Sigmoid colon (tissue), 4 donors: ENCODE data around the gene THBS2.

Source experiments
- EP300 ChIP-seq, 4 donors: sonication (generic); formaldehyde crosslinking; IDR thresholded peaks; one replicate each; pipeline ENCODE4 v1.6.1; 2017; ENCODE audit warnings: antibody characterized with exemption in 4 of 4
- TF ChIP-seq, protein P1 (sequence below), 4 experiments: fragments of 450-650 bp in 3 of 4; fragments of 200-600 bp in 1 of 4; IDR thresholded peaks; one replicate each; pipeline ENCODE4 v1.5.1; 2016 to 2019; ENCODE audit warnings: antibody characterized with exemption in 4 of 4, mild to moderate bottlenecking in 3 of 4, moderate library complexity in 2 of 4

DNA sequence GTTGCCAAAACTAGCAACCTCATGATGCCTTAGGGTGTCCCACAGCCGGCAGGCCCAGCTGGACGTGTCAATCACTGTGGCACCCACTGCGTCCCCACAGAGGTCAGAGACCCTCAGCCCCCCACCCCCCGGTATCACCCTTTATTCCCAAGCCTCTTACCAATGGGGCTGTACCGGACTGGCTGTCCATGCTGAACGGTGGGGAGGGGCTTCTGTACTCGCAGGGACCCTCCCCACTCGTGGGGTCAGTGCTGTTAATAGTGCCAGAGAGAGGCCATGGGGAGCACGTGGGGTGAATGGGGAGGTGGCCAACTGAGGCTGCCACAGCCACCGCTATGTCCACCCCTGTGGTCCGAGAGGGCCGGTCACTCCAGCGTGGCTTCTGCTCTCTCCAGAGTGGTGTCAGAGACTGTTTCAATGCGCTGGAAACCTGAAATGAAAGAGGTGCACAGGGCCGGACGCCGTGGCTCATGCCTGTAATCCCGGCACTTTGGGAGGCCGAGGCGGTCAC lies 68.6 kb downstream of the THBS2 start:
- TF ChIP-seq, protein P1, sequence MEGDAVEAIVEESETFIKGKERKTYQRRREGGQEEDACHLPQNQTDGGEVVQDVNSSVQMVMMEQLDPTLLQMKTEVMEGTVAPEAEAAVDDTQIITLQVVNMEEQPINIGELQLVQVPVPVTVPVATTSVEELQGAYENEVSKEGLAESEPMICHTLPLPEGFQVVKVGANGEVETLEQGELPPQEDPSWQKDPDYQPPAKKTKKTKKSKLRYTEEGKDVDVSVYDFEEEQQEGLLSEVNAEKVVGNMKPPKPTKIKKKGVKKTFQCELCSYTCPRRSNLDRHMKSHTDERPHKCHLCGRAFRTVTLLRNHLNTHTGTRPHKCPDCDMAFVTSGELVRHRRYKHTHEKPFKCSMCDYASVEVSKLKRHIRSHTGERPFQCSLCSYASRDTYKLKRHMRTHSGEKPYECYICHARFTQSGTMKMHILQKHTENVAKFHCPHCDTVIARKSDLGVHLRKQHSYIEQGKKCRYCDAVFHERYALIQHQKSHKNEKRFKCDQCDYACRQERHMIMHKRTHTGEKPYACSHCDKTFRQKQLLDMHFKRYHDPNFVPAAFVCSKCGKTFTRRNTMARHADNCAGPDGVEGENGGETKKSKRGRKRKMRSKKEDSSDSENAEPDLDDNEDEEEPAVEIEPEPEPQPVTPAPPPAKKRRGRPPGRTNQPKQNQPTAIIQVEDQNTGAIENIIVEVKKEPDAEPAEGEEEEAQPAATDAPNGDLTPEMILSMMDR (IDR thresholded peaks at IDR 0.05), result no peak
- TF ChIP-seq EP300 (IDR thresholded peaks at IDR 0.05), result no peak
